IMR-90 (cell line): Measurements from ENCODE around the gene OSBPL8.

Experiments
- BHLHE40 ChIP-seq: fragments of 150-350 bp; IDR thresholded peaks from 2 replicates; pipeline ENCODE4 v1.6.1; 2016; ENCODE audit warnings: mild to moderate bottlenecking, low read depth, low read length
- CEBPB ChIP-seq: IDR thresholded peaks from 2 replicates; pipeline ENCODE4 v1.6.1; 2012; ENCODE audit warnings: low read depth, low read length, improper control_type of control experiment
- CTCF ChIP-seq: conservative IDR thresholded peaks from 2 replicates; pipeline ENCODE4 v1.5.1; 2012; ENCODE audit warnings: mild to moderate bottlenecking, low read depth, low read length, improper control_type of control experiment
- FOS ChIP-seq: fragments of 150-350 bp; IDR thresholded peaks from 2 replicates; pipeline ENCODE4 v1.6.1; 2016; ENCODE audit warnings: low read depth, low read length
- MXI1 ChIP-seq: IDR thresholded peaks from 2 replicates; pipeline ENCODE4 v1.6.1; 2012; ENCODE audit warnings: low read depth, mild to moderate bottlenecking, low read length, moderate library complexity, borderline replicate concordance
- POLR2A ChIP-seq: IDR thresholded peaks from 2 replicates; pipeline ENCODE4 v1.6.1; 2012; ENCODE audit warnings: mild to moderate bottlenecking, low read depth, low read length
- RAD21 ChIP-seq: IDR thresholded peaks from 2 replicates; pipeline ENCODE4 v1.6.1; 2012; ENCODE audit warnings: low read length, improper control_type of control experiment
- RFX5 ChIP-seq: IDR thresholded peaks from 2 replicates; pipeline ENCODE4 v1.8.0; 2012; ENCODE audit warnings: low read depth, mild to moderate bottlenecking, low read length, moderate library complexity

GRCh38 chr12:76547526-76547925 is 12.0 kb downstream of the OSBPL8 start:
- TF ChIP-seq CTCF = no peak
- TF ChIP-seq POLR2A = no peak
- no peak for TF ChIP-seq RFX5
- TF ChIP-seq FOS = no peak
- no peak for TF ChIP-seq MXI1
- TF ChIP-seq RAD21 = no peak
- no peak for TF ChIP-seq BHLHE40
- TF ChIP-seq CEBPB = no peak
